Measurements from ENCODE around the gene PRPS1.

DNA sequence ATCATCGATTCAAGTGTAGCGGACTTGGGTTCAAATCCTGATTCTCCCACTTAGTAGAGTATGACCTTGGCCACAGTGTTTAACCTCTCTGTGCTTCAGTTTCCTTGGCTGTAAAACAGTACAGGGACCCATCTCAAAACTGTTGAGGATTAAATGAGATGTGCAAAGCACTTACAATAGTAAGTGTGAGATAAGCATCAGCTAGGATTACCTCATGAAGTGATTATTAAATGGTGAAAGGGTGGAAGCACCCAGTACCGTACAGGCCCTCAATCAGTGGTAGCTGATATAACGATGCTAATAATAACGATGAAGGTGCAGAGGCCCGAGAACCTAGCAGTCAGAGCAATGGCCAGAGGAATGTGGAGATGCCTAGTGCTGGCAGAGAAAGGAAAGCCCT, 45.1 kb downstream of the PRPS1 start:
- TF ChIP-seq ZNF423 (CRISPR knock-in tag; IDR thresholded peaks at IDR 0.05) = no peak
- TF ChIP-seq, protein P1, sequence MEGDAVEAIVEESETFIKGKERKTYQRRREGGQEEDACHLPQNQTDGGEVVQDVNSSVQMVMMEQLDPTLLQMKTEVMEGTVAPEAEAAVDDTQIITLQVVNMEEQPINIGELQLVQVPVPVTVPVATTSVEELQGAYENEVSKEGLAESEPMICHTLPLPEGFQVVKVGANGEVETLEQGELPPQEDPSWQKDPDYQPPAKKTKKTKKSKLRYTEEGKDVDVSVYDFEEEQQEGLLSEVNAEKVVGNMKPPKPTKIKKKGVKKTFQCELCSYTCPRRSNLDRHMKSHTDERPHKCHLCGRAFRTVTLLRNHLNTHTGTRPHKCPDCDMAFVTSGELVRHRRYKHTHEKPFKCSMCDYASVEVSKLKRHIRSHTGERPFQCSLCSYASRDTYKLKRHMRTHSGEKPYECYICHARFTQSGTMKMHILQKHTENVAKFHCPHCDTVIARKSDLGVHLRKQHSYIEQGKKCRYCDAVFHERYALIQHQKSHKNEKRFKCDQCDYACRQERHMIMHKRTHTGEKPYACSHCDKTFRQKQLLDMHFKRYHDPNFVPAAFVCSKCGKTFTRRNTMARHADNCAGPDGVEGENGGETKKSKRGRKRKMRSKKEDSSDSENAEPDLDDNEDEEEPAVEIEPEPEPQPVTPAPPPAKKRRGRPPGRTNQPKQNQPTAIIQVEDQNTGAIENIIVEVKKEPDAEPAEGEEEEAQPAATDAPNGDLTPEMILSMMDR (IDR thresholded peaks at IDR 0.05) = no peak
- no peak for TF ChIP-seq ETV6 (CRISPR knock-in tag; IDR thresholded peaks at IDR 0.05)
- TF ChIP-seq, protein P2, sequence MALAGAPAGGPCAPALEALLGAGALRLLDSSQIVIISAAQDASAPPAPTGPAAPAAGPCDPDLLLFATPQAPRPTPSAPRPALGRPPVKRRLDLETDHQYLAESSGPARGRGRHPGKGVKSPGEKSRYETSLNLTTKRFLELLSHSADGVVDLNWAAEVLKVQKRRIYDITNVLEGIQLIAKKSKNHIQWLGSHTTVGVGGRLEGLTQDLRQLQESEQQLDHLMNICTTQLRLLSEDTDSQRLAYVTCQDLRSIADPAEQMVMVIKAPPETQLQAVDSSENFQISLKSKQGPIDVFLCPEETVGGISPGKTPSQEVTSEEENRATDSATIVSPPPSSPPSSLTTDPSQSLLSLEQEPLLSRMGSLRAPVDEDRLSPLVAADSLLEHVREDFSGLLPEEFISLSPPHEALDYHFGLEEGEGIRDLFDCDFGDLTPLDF (CRISPR knock-in tag; IDR thresholded peaks at IDR 0.05) = no peak
